OCI-LY7 (cell line): Measurements from ENCODE around the gene STX12.

Experiments
- CTCF ChIP-seq: fragments of 200-600 bp; sonication (generic); conservative IDR thresholded peaks from 2 replicates; pipeline ENCODE4 v1.5.1; 2014; ENCODE audit warnings: mild to moderate bottlenecking, antibody characterized with exemption, low read length, moderate library complexity, mixed read lengths
- EZH2phosphoT487 ChIP-seq: fragments of 200-600 bp; sonication (generic); IDR thresholded peaks from 2 replicates; pipeline ENCODE4 v1.6.1; 2018; ENCODE audit warnings: low read depth, borderline replicate concordance, mild to moderate bottlenecking, mixed run types, antibody characterized with exemption, low read length, moderate library complexity, mixed read lengths

- TF ChIP-seq CTCF (no peak), EZH2phosphoT487 (no peak)
These were observed 31.8 kb downstream of the STX12 start for GRCh38 chr1:27804791-27805190.
